GM20000 (cell line): ENCODE results near the gene PPP1R16B.

ENCODE experiments used
- DNase-seq: peaks from one replicate; pipeline ENCODE4 v3.0.0; 2012; ENCODE audit warnings: low spot score
- TF ChIP-seq, protein P1 (sequence below): IDR thresholded peaks from 2 replicates; pipeline ENCODE4 v1.5.1; 2012; ENCODE audit warnings: mild to moderate bottlenecking, control low read depth; ENCODE audit errors: extremely low read depth, missing control alignments

Gene PPP1R16B

DNA sequence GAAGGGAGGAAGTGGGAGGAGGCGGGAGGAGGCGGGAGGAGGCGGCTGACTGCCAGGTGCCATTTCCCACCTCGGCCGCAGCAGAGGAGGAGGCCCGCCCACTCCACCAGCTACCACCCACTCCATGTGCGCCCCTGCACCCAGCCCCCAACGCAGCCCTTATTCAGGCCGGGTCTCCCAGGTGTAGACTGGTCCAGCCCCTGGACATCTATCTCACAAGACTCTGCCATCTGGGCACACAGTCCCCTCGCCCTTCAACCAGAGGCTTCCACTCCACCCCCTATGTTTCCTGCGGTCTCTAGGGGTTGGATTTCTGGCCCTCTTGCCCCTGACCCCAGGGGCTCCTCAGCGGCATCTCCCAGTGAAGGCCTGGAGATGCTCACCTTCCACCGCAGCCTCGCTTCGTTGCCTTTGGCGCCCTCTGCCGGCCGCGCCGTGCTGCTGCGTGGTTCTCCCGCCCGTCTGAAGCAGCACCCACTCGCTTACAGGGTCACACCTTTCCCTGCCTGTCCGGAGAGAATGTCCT lies 88.1 kb downstream of the PPP1R16B start:
- peak; percentile 82 for DNase-seq
- TF ChIP-seq, protein P1, sequence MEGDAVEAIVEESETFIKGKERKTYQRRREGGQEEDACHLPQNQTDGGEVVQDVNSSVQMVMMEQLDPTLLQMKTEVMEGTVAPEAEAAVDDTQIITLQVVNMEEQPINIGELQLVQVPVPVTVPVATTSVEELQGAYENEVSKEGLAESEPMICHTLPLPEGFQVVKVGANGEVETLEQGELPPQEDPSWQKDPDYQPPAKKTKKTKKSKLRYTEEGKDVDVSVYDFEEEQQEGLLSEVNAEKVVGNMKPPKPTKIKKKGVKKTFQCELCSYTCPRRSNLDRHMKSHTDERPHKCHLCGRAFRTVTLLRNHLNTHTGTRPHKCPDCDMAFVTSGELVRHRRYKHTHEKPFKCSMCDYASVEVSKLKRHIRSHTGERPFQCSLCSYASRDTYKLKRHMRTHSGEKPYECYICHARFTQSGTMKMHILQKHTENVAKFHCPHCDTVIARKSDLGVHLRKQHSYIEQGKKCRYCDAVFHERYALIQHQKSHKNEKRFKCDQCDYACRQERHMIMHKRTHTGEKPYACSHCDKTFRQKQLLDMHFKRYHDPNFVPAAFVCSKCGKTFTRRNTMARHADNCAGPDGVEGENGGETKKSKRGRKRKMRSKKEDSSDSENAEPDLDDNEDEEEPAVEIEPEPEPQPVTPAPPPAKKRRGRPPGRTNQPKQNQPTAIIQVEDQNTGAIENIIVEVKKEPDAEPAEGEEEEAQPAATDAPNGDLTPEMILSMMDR: peak; percentile 99

DNA sequence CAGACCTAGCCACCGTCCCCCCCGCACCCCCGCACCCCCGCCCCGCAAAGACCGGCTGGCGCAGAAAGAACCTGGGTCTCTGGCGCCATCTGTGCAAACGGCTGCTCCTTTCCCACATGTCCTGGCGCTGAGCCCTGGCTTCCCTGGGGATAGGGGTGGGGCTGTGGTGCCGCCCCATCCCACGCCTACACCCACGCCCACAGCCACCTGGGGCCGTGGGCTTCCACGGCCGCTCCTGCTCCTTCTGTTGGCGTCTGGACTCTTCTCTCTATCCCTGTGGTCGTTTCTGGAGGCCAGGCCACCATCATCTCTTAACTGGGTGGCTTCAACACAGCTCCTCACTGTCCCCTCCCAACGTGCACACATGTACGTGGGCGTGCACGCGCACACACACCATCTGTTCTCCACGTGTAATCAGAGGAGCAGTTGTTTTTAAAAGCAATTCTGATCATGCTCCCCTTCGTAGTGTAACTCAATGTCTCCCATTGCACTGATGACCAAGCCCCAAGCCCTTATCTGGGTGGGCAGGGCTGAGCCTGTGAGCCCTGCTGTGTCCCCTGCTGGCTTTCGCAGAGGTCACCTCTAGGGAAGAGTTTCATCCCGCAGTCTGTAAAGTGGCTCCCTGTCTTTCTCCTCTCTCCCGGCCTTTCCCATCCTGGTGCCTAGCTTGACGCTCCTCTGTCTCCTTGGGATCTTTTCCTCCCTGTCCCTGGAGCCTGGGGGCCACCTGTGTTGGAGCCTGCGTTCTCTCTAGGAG lies 88.8 kb downstream of the PPP1R16B start:
- TF ChIP-seq, protein P1: no peak
- no peak for DNase-seq

DNA sequence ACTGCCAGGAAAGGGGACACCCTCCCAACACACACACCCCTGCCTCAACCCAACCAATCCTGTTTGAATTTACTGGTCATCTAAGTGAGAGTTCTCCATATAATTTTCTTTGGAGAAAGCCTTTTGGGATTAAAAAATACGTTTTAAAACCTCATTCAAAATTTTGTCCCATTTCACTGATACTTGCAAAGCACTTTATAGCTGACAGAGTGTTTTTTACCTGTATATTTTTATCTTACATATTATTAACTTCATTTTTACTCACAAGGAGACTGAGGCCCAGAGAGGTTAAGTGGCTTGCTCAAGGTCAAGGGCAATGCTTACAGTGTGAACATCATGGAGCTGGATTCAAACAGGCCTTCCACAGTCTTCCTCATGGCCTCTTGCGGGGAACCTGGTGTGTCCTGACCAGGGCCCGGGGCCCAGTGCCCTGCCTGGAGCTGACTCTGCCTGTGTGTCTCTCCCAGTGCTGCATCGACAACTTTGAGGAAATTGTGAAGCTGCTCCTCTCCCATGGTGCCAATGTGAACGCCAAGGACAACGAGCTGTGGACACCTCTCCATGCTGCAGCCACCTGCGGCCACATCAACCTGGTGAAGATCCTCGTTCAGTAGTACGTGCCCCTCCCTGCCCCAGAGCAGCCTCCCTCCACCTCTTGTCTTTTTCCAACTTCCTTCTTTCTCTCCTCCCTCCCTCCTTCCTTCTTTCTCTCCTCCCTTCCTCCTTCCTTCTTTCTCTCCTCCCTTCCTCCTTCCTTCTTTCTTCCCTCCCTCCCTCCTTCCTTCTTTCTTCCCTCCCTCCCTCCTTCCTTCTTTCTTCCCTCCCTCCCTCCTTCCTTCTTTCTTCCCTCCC lies 89.8 kb downstream of the PPP1R16B start:
- TF ChIP-seq, protein P1: no peak
- no peak for DNase-seq

DNA sequence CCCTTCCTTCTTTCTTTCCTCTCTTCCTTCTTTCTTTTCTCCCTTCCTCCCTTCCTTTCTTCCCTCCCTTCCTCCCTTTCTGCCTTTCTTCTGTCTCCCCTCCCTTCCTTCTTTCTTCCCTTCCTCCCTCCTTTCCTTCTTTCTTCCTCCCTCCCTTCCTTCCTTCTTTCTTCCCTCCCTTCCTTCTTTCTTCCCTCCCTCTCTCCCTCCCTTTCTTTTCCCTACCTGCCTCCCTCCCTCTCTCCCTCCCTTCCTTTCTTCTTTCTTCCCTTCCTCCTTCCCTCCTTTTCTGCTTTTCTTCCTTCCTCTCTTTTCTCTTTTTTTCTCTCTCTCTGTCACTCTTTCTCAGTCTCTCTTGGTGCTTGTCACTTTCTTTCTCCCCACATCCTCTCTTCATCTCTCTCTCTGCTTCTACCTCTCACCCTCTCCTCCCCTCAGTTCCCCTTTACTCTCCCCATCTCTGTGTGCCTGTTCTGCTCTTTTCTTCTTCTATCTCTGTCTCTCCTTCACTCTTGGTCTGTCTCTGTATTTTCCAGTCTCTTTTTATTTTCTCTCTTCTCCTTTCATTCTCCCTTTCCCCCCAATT lies 90.6 kb downstream of the PPP1R16B start:
- TF ChIP-seq, protein P1: no peak
- no peak for DNase-seq

DNA sequence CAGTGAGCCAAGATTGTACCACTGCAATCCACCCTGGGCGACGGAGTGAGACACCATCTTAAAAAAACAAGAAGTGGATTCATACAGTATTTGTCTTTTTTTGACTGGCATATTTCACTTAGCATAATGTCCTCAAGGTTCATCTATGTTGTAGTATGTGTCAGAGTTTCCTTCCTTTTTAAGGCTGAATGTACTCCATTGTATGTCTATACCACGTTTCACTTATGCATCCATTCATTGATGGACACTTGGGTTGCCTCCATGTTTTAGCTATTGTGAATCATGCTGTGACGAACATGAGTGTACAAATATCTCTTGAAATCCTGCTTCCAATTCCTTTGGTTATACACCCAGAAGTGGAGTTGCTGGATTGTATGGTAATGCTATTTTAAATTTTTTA lies 91.8 kb downstream of the PPP1R16B start:
- DNase-seq: no peak
- TF ChIP-seq, protein P1: no peak

DNA sequence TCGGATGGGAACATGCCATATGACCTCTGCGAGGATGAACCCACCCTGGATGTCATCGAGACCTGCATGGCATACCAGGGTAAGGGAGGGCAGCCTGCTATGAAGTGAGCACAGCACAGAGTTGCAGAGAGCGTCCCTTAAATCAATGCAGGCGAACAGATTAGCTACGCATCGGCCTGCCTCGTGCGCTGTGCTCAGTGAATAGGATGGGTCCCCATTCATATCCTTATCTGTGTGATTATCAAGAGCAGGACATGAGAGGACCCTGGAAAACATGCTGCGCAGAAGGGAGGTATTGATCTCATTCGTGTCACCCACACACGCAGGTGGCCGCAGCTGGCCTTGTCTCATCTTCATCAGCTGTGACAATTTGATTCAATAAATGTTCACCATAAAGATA lies 95.1 kb downstream of the PPP1R16B start:
- TF ChIP-seq, protein P1: no peak

More for the DNA sequence above, 95.1 kb downstream of the PPP1R16B start:
- no peak for DNase-seq
